ENCODE measurements around the gene ADAMTS4. TPM values are rescaled to one million over a fixed set of nuclear protein-coding genes. Genes with fewer than 3 reads are reported as not detected.

The ADAMTS4 gene
- total and polyA plus RNA-seq, 2 of the 4 experiments (the other 2 are of a cell fraction): 0.39 to 0.72 TPM

- Histone ChIP-seq H3K18ac (ENCODE audit: low read depth, low read length) (peak overlapping the region; percentile 26; the same call in 1 of the 2 replicates), H4K20me1 (ENCODE audit: insufficient read depth, low read length) (no peaks in the 10 kb centered on the region), H3K27me3 (ENCODE audit: control insufficient read depth, insufficient read depth, low read length) (no peaks in the 10 kb centered on the region), H3K23ac (ENCODE audit: low read depth, low read length) (0 out of 2 replicates have a peak overlapping the region, but pooled peaks have one; percentile 76), H2BK120ac (ENCODE audit: low read depth, low read length) (peak overlapping the region; percentile 41; the same call in 1 of the 2 replicates), H3K79me1 (ENCODE audit: low read depth in 1 of 2, low read length in 2 of 2) (peaks cover 4 to 5% of the 10 kb centered on the region in 2 experiments), H3K14ac (replicated peaks; ENCODE audit: low read depth, low read length) (peak overlapping the region; percentile 88), H3K27ac (ENCODE audit: insufficient read depth, low read length) (peak overlapping the region; percentile 71; the same call in 1 of the 2 replicates), H3K4me1 (ENCODE audit: control insufficient read depth, insufficient read depth, low read length) (peaks cover 31% of the 10 kb centered on the region), H3K36me3 (ENCODE audit: control insufficient read depth, insufficient read depth, low read length) (no peaks in the 10 kb centered on the region), H3K9me1 (ENCODE audit: insufficient read depth, low read length) (peaks cover 17% of the 10 kb centered on the region), H4K91ac (ENCODE audit: insufficient read depth, low read depth, low read length) (peak overlapping the region; percentile 76), H3K4me3 (ENCODE audit: insufficient read depth, low read depth, low read length) (no peak overlapping the region), H2BK20ac (ENCODE audit: low read depth, low read length) (peak overlapping the region; percentile 29; the same call in 1 of the 2 replicates), H3K4ac (ENCODE audit: low read depth, low read length) (peak overlapping the region; percentile 88), H2AFZ (replicated peaks; ENCODE audit: low read length, poor library complexity) (peak overlapping the region; percentile 94), H2BK5ac (ENCODE audit: low read depth, low read length, poor library complexity, severe bottlenecking) (peak overlapping the region; percentile 44), H2AK9ac (replicated peaks; ENCODE audit: low read depth, low read length, poor library complexity) (peak overlapping the region; percentile 92), H2BK15ac (ENCODE audit: low read depth, low read length) (0 out of 3 replicates have a peak overlapping the region, but pooled peaks have one; percentile 49), H3K9ac (ENCODE audit: low read depth, low read length) (peak overlapping the region; percentile 33), H4K8ac (ENCODE audit: low read depth in 2 of 2, low read length in 2 of 2) (peak overlapping the region; percentile 96), H2AK5ac (ENCODE audit: low read depth, low read length) (peak overlapping the region; percentile 43; the same call in 1 of the 2 replicates), H4K5ac (ENCODE audit: low read depth, low read length) (peak overlapping the region; percentile 43), H3K56ac (ENCODE audit: extremely low read depth, insufficient read depth, low read length) (no peak overlapping the region), H3K4me2 (ENCODE audit: low read depth, low read length) (peak overlapping the region; percentile 70), H3K9me3 (ENCODE audit: control insufficient read depth, insufficient read depth, low read length) (no peaks in the 10 kb centered on the region)
- ATAC-seq (ENCODE audit: low read depth) (no peak), DNase-seq (no peak)
- dilution Hi-C loops (cut with HindIII; ENCODE audit: low sequenced_read_pairs, unreplicated experiment): no loop called here
- intact Hi-C loops (cut with micrococcal nuclease): no loop called here
- ChIA-PET CTCF (no interaction called here), POLR2A (ENCODE audit: unreplicated experiment) (no interaction called here)
- no TSS peak for BruUV-seq (replicated peaks)
- in situ Hi-C loops (cut with MboI; ENCODE audit: low sequenced_read_pairs): no loop called here
- 69% methylated on average over 7 of the region's 11 CpGs; no CpG with 5 or more reads in 1 of the 2 experiments for WGBS, 2 experiments (ENCODE audit: extremely low coverage in 2 of 2, insufficient read length in 1 of 2)
- TF ChIP-seq MAFK (IDR thresholded peaks at IDR 0.05; ENCODE audit: low read depth, low read length): no peak
- TF ChIP-seq USF2 (IDR thresholded peaks at IDR 0.05; ENCODE audit: low read depth, low read length): no peak
- TF ChIP-seq RAD21 (IDR thresholded peaks at IDR 0.05; ENCODE audit: low read length): no peak
- no peak for TF ChIP-seq NFE2L2 (IDR thresholded peaks at IDR 0.05; ENCODE audit: low read depth, low read length)
- no peak for TF ChIP-seq SMC3 (IDR thresholded peaks at IDR 0.05; ENCODE audit: low read depth, low read length)
- no peak for TF ChIP-seq MAZ (IDR thresholded peaks at IDR 0.05; ENCODE audit: borderline replicate concordance, low read depth, low read length)
- no peak for TF ChIP-seq MXI1 (IDR thresholded peaks at IDR 0.05; ENCODE audit: borderline replicate concordance, low read depth, low read length)
- TF ChIP-seq CHD1 (IDR thresholded peaks at IDR 0.05; ENCODE audit: low read depth, low read length): no peak
- no peak for TF ChIP-seq FOS (IDR thresholded peaks at IDR 0.05; ENCODE audit: low read depth, low read length)
- no peak for TF ChIP-seq RCOR1 (IDR thresholded peaks at IDR 0.05; ENCODE audit: insufficient replicate concordance, low read length)
- TF ChIP-seq BHLHE40 (IDR thresholded peaks at IDR 0.05; ENCODE audit: low read depth, low read length): no peak
- no peak for TF ChIP-seq ELK1 (IDR thresholded peaks at IDR 0.05; ENCODE audit: borderline replicate concordance, low read depth, low read length)
- TF ChIP-seq RFX5 (IDR thresholded peaks at IDR 0.05; ENCODE audit: low read depth, low read length): no peak
- no peak for TF ChIP-seq CEBPB (IDR thresholded peaks at IDR 0.05; ENCODE audit: low read depth, low read length)
- no peak for TF ChIP-seq POLR2A (IDR thresholded peaks at IDR 0.05; ENCODE audit: low read depth, low read length)
Observed at GRCh38 chr1:161197560-161198193, 1.2 kb downstream of the ADAMTS4 start.

All from IMR-90 (cell line).